Measurements from ENCODE around the gene MKS1.

Gene MKS1

DNA sequence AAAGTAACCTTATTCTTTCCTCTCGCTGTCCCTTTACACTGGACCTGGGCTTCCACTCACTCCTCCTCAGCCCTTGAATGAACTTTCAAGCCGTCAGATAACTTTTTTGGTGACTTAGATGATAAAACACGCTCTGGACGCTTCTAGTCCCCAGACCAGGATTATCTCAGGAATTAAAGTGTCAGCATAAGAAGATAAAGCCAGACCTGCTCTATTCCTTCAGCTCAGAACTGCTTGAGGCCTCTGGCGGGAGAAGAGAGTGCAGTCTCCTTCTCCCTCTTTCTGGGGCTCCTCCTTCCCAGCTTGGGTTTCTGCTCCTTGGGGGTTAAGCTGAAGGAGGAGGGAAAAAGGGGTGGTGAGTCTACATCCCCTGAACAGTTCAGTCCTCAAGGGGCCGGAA, 25.9 kb upstream of the MKS1 start:
- no peak for DNase-seq (ENCODE audit: low read depth in 3 of 3)

DNA sequence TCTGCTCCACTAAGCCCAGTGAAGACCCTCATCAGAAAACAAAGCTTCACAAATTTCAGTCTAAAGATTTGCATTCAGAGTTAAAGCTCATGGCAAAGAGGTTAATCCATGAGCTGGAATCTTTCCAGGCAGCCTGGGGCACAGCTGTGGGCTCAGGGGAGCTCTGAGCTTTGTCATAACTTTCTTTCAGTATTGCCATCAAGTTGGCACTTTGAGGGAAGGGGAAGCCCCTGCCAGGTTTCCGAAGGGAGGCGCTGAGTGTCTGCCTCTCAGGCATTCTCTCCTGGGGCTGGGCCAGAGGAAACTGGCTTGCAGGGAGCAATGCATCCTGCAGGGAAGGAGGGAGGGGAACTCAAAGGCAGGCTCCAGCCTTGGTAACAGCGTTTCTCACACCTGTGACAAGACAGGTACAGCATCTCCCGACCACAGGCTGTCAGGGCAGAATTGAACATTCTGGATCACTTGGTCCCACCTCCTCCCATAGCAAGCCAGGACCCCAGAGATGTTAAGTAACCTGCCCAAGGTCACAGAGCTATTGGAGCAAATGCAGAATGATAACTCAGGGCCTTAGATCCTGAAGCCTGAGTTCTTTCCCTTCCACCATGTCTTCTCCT, 23.2 kb upstream of the MKS1 start:
- DNase-seq (ENCODE audit: low read depth in 3 of 3): peak in 1 of 3 donors; percentile 29

DNA sequence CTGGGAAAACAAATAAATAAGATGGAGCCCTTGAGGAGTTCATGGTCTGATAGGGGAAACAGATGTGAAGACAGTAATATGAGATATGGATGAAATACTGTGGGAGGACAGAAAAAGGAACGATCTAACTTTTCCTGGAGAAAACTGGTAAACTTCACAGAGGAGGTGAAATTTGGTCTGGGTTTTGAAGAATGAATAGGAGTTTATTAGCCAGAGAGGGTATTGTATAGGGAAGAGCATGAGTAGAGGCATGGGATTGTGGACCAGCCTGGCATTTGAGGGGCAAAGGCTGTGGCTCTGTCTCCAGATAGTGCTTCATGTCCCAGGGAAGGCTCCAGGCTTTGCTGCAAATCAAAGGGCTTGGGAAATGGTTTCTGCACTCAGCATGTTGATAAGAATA, 20.9 kb upstream of the MKS1 start:
- no peak for DNase-seq (ENCODE audit: low read depth in 3 of 3)

DNA sequence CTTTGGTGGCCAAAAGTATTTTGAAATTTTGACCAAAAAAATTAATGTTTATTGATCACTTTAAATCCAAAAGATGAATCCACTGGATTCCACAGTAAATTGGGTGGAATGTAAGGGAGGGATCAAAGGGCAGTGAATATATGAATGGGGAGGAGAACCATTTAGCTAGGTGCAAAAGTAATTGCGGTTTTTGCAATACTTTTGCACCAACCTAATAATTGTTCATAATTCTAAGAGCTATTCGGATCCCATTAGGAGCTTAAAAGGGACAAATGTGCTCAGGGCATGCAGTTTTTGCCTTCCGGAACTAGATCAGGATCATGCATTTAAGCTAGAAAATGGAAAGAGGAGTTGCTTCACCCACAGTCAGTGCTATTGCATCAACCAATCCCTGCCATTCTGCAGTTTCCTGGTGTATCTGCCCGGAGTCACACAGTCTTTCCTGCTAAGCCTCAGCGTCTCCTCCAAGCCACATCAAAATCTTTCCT, 19.1 kb upstream of the MKS1 start, which contains the start of gene LPO:
Gene LPO (plus strand): TSS at position 438 of the 488 bp plus-strand sequence. CDS start 4,396 bp downstream, outside the sequence.
- no peak for DNase-seq (ENCODE audit: low read depth in 3 of 3)

DNA sequence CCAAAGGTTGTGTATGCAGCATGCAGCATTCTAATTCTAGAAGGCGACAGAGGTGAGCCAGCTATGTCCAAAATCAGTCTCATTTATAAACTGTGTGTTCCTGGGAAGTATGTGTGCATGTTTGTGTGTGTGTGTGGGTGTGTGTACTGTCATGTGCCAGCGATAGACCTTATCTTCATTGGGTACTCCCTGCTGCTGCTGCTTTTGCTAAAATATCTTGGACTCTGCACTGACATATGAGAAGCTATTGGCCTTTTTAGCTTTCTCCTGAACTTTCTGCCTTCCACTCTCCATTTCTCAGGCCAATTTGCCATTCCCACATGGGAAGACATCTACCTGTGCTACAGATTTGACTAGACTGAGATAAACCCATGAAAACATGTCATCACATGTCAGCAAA, 17.3 kb upstream of the MKS1 start:
- no peak for DNase-seq (ENCODE audit: low read depth in 3 of 3)

DNA sequence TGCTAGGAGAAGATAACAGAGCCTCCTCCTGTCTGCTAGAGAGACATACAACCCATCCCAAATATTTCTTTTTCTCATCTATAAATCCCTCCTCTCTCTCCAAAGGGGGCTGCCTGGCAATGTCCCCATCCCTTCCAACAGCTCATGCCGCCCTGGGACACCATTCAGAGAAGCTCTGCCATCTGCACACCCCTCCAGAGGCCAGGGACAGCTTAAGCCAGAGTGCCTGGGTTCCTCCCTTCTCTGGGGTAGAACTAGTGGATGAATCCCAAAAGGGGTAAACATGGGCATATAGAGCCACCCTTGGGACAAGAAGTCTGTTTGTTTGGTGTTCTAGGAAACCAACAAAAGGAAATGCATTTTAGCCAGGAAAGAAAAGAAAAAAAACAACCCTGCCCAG, 16.8 kb upstream of the MKS1 start:
- DNase-seq (ENCODE audit: low read depth in 3 of 3): no peak

DNA sequence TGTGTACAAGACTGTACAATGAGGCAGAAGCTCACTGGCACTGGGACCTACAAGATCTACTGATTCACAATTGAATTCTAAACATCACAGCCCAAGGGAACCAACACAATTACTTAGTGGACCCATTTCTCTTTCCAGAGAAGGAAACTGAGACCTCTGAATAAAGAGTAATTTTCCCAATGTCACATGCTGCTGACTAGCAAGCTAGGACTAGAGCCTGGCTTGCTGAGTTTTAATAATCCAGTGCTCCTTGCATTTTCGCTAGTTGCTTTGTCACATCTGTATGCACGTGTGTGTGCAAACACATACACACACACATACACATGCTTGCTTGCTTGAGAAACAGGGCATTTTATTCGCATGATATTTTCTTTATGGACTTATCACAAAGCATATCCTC, 15.5 kb upstream of the MKS1 start:
- DNase-seq (ENCODE audit: low read depth in 3 of 3): no peak

DNA sequence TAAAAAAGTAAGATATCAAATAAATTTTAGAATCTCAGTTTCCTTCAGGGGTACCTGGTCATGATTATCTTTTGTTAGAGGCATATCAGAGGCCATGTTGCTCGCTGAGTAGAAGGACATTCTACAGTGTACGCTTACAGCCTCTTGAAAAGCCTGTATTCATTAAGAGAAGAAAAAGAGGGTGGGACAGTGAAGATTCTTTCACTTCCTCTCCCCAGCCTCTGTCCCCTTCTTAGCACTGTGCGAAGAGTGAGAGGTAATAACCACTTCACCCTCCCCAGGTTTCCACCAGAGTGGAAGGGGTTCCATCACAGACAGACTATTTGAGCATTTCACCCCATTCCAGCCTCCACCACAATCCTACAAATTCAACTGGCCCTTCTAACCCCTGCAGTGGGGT, 14.5 kb upstream of the MKS1 start:
- DNase-seq (ENCODE audit: low read depth in 3 of 3): no peak

DNA sequence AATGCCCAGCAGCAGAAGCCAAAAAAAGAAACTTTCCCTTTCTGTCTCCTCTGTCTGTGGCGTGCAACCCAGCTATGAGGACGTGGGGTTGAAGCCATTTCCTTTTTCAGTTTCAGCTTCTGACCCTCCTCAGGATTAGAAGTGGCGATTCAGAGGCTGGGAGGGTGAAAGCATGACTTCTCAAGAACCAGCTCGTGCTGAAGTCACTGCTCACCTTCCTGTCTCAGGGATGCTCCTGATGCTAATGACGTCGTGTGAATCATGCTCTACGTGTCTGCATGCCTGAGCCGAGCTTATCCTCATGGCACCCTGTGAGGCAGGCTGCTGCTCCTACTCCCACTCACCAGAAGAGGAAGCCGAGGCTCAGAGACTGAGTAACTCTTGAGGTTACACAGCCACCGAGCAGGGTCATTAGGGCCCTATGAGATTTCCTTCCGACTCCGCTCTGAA, 13.7 kb upstream of the MKS1 start:
- DNase-seq (ENCODE audit: low read depth in 3 of 3): peak in 2 of 3 donors; percentile 20 to 48

DNA sequence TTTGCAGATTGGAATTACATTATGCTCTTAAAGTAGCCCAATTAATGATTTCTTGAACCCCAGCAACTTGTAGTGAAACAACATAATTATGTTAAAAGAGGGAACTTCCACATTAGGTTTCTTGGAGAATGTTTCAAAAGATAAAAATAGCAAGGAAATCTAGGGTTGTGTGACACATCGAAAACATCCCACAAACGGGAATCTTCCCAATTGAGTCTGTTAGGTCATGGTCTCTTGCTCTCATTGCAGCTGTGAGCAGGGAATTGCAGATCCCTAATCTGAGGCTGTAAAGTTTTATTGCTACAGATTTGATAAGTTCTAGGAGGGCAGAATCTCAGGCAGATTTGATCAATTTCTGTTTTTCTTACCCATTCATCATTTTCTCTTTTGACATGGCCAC, 12.6 kb upstream of the MKS1 start:
- DNase-seq (ENCODE audit: low read depth in 3 of 3): no peak

DNA sequence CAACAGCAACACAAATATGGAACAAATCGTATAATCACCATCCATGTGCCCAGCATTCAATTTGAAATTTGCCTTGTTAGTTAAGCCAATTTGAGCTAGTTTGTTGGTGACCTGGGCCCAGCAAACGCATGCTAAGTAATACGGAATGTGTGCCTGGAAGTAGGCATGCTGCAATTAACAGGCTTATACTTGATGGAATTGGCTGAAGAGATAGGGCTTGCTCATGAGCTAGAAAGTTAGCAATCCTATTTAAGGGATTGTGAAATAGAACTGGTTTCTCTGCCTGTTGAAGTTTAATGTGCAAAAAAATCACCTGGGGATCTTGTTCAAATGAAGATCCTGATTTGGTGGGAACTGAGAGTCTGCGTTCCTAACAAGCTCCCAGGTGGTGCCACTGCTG, 10.8 kb upstream of the MKS1 start:
- DNase-seq (ENCODE audit: low read depth in 3 of 3): no peak

DNA sequence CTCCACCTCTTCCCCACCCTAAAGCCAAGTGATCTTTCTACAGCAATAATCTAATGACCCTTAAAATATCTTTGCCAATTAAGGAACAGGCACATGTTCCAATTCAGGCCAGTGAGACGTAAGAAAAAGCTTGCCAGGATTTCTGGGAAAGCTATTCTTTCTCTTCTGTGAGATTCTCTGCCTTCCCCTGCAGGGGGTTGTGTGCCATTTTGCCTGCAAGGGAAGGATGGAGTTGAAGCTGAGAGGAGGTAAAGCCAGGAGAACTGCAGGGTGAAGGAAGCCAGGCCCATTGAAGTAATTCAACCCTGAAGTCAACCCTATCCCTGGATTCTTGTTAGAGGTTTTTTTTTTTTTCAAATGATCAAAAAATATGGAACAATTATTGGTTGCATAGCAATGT, 10.3 kb upstream of the MKS1 start:
- no peak for DNase-seq (ENCODE audit: low read depth in 3 of 3)

DNA sequence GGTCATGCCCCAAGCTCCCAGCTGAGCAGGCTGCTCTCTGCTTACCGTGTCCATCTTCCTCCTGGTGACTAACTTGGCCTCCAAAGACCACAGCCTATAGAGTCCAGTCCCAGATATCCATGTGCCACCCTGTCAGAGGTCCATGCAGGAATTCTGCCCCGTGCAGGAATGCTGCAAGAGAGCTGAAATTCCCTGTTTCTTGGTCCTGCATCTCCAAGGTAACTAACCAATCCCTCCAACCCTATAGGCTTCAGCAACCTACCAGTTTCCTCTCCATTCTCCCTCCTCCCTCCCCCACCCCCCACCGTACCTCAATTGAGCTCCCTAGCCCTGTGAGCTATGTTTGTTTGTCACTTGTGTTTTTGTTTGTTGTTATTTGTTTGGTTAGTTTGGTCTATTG, 9.6 kb upstream of the MKS1 start:
- no peak for DNase-seq (ENCODE audit: low read depth in 3 of 3)

DNA sequence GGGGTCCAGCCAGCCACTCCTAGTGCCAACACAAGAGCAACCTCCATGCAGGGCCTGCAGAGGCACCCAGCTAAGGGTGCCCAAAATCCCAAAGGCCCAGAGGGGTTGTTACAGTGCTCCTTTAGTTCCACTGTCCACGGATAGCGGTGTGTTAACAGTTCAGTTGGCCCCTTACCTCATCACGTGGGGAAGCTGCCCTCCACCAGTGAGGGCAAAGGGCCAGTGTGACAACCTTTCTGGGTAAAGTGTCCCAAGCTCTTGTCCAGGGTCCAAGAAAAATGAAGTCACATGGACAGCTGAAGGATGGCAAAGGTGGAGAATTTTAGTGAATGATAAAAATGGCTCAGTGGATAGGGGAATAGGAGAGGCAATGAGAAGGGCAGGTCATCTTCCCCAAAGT, 8.7 kb upstream of the MKS1 start:
- DNase-seq (ENCODE audit: low read depth in 3 of 3): no peak

DNA sequence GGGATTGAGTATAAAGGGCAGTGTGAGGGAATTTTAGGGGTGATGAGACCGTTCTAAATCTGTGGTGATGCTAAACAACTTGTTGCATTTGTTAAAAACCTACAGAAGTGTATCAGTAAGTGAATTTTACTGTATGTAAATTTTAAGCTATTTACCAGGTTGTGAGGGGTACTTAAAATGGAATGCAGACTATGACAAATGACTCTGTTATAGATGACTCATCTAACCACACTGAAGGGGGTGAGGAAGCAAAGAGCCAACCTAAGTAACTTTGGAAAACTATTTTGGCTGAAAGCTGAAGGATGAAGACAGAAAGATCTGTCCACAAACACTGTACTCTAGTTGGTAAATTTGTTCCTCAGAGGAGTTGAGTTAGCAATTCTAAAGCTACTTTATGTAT, 5.3 kb upstream of the MKS1 start:
- no peak for DNase-seq (ENCODE audit: low read depth in 3 of 3)

DNA sequence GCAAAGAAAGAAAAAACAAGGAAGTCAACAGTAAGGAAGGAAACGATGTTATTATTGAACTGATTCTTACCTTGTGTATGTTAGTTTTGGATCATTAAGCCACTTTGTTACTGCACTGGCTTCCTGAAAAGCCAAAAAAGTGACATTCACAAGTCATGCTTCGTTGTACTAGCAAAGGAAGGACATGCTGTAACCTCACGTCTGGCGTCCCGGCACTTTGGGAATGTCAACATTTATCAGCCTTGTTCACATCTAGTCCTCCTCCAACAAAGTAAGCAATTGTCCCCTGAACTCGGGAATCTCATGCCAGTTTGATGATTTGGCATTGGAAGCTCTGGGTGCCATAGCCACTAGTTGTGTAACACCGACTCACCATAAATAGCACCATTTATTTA, 731 bp upstream of the MKS1 start:
- DNase-seq (ENCODE audit: low read depth in 3 of 3): no peak

DNA sequence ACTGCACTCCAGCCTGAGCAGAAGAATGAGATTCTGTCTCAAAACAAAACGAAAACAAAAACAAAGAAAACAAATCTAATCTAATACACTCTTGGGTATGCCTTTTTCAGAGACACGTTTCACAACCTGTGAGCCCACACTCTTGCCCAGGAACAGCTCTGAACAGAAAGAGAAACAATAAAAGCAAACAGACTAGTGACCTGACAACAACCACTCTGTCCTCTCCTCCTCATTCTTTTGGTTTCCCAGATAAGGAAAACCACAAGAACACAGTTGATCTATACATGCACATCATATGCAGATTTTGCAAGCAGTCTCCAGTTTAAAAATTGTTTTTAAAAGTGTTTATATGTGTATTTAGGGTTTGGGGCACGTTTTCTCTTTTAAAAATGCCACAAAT, 1.3 kb downstream of the MKS1 start:
- DNase-seq (ENCODE audit: low read depth in 3 of 3): no peak

DNA sequence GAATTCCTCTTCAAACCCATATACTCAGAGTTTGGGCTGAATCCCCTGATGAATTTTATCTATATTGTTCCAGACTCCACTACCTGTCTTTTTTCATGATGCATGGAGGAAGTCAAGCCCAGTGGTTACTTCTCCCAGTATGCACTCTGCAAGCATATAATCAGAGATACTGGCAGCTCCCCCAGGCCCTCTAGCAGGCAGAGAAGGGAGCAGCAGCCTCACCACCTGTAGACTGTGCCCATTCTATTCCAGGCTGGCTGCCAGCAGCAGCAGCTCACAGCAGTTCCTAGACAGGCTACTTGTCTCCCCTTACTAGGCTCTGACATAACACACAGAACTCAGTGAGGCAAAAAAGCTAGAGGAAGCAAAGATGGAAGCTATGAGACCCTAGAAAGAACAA, 3.4 kb downstream of the MKS1 start:
- DNase-seq (ENCODE audit: low read depth in 3 of 3): no peak

DNA sequence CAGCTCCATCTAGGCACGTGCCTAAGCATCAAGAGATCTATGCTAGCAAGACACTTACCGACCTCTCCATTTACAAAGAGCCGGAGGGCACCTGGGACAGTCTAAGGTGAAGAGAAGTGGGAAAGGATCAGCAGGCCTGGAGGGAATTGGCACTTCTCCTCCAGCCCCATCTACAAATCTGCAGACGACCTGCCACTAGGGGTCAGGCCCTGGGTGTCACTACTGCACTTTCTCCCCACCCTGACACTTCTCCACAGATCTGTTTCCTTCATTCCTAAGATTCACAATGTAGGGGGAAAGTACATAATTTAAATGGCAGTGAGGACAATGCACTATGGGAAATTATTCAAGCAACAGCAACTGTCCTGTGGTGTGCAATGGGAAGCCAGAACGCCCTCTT, 8.1 kb downstream of the MKS1 start:
- no peak for DNase-seq (ENCODE audit: low read depth in 3 of 3)

DNA sequence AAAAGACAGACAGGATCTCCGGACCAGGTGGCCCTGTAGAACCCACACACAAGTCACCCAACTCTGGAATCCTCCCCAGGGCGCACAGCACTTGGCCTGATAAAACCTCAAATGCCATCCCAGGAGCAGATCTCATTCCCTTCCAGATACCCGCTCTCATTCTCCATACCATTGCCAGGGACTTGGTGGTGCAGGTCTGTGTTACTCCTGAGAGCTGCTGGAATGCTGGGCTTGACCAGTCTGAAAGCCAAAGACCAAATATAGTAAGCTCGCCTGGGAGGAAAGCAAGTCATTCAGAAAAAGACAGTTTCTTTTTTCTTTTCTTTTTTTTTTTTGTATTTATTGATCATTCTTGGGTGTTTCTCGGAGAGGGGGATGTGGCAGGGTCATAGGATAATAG, 10.7 kb downstream of the MKS1 start:
- DNase-seq (ENCODE audit: low read depth in 3 of 3): no peak

DNA sequence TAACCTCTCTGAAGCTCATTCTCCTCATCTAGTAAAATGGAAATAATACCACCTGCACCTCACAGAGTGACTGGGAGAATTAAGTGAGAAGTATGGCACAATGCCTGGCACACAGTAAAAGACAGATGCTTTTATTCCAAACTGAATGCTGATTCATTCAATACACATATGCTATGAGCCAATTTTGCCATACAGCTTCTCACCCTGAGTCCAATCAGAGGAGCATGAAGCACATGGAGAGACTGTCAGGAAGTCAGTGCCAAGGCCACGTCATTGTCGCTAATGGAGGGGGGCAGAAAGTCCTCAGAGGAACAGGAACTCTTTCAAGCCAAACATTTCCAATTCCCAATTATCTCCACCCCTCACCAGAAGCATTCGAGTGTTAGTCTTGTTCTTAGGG, 11.6 kb downstream of the MKS1 start:
- DNase-seq (ENCODE audit: low read depth in 3 of 3): no peak

DNA sequence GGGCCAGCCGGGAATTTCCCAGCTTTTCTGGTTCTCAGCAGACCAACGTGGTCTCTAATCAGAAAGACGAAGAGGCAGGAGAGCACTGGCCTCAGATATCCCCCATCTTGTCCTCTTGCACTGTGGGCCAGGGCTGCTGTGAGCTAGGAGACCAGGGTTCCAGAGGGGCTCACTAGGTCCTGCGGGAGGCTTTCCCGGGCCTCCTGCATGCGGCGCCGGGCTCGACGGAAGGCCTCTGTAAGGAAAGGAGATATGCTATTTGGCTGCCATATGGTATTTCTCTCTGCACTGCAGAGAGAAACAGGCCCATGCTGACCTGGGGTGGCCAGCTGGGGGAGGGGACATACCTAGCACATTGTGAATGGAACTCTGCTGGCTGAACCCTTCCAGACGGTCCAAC, 13.1 kb downstream of the MKS1 start:
- no peak for DNase-seq (ENCODE audit: low read depth in 3 of 3)

DNA sequence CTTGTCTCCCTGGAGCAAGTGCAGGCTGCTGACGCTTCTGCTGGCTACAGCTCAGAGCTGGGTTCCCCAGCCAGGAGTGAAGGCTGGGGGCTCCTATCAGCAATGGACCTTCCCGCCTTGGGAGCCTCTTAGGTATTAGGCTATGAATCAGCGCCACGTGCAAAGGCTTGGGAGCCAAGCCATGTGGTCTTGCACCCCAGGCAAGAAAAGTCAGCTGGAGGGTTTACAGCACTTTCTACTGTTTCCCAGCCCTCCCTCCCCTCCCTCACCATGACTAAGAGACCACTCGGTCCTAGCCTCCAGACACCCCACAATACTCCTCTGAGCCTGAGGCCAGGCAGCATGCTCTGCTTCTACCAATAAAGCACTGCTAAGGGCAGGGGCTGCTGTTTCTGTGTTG, 14.3 kb downstream of the MKS1 start:
- no peak for DNase-seq (ENCODE audit: low read depth in 3 of 3)

DNA sequence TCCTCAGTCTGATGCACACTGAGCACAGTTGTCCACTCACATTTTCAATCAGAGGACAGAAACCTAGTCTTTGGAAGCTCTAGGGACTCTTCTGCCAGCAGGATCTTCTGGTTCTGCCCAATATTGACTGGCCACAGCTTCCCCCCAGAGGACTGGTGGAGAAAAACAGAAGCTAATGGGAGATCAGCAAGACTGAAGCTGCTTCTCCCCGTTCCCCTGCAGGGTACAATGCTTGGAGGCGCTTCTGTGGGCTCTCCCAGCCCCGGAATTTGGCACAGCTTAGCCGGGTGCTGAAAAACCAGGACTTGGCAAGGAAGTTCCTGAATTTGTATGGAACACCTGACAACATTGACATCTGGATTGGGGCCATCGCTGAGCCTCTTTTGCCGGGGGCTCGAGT, 16.2 kb downstream of the MKS1 start:
- DNase-seq (ENCODE audit: low read depth in 3 of 3): no peak

Data from stimulated activated CD4-positive, alpha-beta T cell treated with anti-CD3 and anti-CD28 coated beads, TNF-alpha, amount 100 ng/mL, for 48 hours (primary cell).